Omental fat pad (tissue), 4 donors: ENCODE measurements around the gene TAOK1. TPM values are rescaled to one million over a fixed set of nuclear protein-coding genes. Genes with fewer than 3 reads are reported as not detected.

Experiments
- ATAC-seq: fragments of 150-250 bp; one replicate; pipeline ENCODE4 v1.9.1; 2016; ENCODE audit warnings: mild to moderate bottlenecking, moderate library complexity; ENCODE audit not compliant: low FRiP score
- DNase-seq: peaks from one replicate; pipeline ENCODE4 v3.0.0-alpha.2; 2019; ENCODE audit warnings: low spot score
- total RNA-seq, 4 donors: library from RNA; depleted of rRNA; stranded (reverse); fragments of >200 nt; gene quantifications; one replicate each; pipeline ENCODE4 v1.1.0, GENCODE V29; 2016
- TF ChIP-seq, protein P1 (sequence below), 3 donors: fragments of 450-650 bp; IDR thresholded peaks; one replicate each; pipeline ENCODE4 v1.5.1; 2016 to 2017; ENCODE audit warnings: antibody characterized with exemption in 3 of 3, mild to moderate bottlenecking in 3 of 3, moderate library complexity in 2 of 3

The TAOK1 gene
- total RNA-seq, 4 donors from 2014 or later, result 60.3 to 84.2 (median 64.3) TPM

DNA sequence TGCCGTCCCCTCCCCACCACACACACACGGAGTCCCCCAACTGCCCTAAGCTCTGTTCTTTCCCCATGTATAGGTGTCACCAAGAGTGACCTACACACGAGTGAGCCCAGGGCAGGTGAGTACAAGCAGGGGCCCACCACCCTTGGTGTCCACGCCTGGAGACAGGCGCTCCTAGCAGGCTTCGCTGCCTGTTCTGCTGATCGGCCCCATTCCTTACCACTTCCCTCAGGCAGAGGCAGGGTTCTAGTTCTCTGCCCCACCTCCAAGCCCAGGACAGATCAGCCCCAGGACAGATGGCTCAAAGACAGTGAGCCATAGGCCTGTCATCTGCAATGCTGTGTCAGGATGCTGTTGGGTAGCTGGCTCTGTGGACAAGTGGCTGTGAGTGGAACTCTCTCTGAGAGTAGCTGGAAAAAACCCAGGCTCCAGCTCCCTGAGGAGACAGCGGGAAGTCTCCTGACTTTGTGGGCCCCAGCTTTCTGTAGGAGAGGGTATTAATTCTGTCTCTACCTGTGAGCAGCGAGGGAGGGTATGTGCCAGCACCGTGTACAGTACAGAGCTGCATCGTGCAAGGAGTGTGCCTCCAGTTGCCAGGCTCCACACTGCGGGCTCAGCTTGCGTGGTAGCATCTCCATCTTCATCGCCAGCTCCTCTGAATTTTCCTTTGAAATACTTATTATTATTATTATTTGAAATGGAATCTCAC is 179.2 kb downstream of the TAOK1 start:
- ATAC-seq (no peak), DNase-seq (peak; percentile 22)
- TF ChIP-seq, protein P1, sequence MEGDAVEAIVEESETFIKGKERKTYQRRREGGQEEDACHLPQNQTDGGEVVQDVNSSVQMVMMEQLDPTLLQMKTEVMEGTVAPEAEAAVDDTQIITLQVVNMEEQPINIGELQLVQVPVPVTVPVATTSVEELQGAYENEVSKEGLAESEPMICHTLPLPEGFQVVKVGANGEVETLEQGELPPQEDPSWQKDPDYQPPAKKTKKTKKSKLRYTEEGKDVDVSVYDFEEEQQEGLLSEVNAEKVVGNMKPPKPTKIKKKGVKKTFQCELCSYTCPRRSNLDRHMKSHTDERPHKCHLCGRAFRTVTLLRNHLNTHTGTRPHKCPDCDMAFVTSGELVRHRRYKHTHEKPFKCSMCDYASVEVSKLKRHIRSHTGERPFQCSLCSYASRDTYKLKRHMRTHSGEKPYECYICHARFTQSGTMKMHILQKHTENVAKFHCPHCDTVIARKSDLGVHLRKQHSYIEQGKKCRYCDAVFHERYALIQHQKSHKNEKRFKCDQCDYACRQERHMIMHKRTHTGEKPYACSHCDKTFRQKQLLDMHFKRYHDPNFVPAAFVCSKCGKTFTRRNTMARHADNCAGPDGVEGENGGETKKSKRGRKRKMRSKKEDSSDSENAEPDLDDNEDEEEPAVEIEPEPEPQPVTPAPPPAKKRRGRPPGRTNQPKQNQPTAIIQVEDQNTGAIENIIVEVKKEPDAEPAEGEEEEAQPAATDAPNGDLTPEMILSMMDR (IDR thresholded peaks at IDR 0.05), result no peak

DNA sequence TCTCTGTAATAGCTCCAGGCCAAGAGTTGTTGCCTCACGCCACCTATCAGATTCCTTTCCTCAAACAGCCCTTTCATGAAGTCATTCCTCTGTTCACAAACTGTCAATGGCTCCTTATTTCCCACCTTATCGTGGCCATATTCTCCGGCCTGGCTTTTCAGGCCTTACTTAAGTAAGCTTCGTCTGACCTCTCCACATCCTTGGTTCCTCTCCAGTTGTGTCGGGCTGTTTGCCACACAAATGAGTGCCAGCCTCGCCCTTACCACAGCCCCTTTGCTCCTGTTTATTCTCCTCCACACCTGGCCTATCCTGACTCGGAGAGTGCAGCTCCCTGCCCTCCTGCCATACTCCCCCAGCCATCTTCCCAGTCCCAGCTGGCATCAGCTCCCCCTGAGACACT is 180.4 kb downstream of the TAOK1 start:
- no peak for ATAC-seq
- TF ChIP-seq, protein P1 (IDR thresholded peaks at IDR 0.05), result no peak
- peak; percentile 14 for DNase-seq

DNA sequence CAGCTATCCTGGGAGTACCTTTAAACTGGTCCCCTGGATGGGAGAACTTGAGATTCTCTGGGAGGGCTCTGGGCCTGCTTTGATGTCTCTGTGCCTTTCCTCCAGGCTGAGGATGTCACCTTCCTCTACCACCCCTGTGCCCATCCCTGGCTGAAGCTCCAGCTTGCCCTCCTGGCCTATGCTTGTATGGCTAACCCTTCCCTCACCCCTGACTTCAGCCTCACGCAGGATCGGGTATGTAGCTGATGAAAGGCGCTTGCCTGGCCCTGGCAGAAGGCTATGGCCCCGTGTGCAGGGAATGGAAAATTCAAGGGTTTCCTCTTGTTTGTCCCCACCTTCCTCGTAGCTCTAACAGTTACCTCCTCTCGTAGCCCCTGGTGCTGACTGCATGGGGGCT is 181.3 kb downstream of the TAOK1 start:
- DNase-seq, result no peak
- TF ChIP-seq, protein P1 (IDR thresholded peaks at IDR 0.05), result no peak
- no peak for ATAC-seq

DNA sequence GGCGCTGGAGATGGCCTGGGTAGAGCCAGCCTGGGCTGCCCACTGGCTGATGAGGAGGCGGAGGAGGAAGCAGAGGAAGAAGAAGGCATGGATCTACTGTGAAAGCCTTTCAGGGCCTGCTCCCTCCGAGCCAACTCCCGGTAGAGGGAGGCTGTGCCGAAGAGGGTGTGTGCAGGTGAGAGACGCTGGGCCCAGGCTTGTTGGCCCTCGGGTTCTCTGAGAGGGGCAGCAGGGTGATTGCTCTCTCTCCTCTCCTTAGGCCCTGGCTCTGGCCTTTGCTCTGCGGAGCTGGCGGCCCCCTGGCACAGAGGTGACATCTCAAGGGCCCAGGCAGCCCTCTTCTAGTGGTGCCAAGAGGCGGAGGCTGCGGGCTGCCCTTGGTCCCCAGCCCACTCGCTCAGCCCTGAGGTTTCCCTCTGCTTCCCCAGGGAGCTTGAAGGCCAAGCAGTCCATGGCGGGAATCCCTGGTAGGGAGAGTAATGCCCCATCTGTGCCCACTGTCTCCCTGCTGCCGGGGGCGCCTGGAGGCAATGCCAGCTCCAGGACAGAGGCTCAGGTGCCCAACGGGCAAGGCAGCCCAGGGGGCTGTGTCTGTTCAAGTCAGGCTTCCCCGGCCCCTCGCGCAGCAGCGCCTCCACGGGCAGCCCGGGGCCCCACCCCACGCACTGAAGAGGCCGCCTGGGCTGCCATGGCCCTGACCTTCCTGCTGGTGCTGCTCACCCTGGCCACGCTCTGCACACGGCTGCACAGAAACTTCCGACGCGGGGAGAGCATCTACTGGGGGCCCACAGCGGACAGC is 181.9 kb downstream of the TAOK1 start:
- DNase-seq, result peak; percentile 3
- ATAC-seq, result no peak
- TF ChIP-seq, protein P1 (IDR thresholded peaks at IDR 0.05), result no peak

DNA sequence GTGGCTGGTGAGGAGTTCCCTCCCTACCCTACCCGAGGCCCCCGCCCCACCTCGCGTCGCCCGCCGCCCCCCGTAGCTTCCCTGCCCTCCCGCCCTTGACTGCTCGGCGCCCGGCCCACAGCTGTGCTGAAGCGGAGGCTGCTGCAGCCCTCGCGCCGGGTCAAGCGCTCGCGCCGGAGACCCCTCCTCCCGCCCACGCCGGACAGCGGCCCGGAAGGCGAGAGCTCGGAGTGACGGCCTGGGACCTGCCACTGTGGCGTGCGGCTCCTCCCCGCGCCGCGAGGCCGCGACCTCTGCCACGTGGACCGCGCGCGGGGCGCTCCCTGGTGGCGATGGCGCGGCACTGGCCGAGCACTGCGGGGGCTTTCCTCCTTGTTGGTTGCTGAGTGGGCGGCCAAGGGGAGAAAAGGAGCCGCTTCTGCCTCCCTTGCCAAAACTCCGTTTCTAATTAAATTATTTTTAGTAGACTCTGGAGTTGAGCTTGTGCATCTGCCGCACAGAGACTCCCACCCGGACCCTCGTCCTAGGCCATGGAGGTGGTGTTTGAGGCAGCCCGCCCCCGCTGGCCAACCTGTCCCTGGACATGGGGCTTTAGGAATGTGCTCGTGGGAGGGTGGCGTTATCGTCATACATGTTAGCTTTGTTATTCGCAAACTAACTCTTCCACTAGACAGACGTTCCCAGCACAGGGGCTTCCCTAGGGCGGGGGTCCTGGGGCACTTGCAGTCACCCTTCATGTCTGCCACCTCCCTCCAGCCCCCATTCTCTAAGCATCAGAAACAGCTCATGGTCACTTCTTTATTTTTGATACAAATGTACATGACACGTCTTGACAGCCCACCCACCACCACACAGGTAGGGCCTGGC is 182.8 kb downstream of the TAOK1 start:
- TF ChIP-seq, protein P1 (IDR thresholded peaks at IDR 0.05), result peak in 1 of 3 donors; percentile 59
- peak; percentile 46 for ATAC-seq
- DNase-seq, result no peak

DNA sequence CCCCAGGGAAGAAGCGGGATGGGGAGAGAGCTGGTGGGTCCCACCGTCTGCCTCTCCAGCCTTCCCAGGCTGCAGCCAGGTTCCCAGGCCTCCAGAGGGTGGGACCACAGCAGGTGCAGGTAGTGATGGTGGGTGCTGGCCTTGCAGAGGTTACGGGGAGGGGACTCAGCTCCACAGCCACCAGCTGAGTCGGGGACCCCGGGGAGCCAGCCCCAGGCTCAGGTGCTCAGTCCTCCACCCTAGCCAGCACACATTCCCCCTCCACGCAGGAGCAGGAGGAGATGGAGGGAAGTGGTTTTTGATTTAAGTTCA is 183.4 kb downstream of the TAOK1 start:
- TF ChIP-seq, protein P1 (IDR thresholded peaks at IDR 0.05), result no peak
- no peak for ATAC-seq
- no peak for DNase-seq
